Mesothelial cell of epicardium (in vitro differentiated cells): Measurements from ENCODE around the gene NFASC. TPM values are rescaled to one million over a fixed set of nuclear protein-coding genes. Genes with fewer than 3 reads are reported as not detected.

Experiments
- DNase-seq, 2 experiments: peaks; one replicate each; pipeline ENCODE4 v3.0.0; 2021; ENCODE audit warnings: low spot score in 2 of 2; ENCODE audit not compliant: unreplicated experiment in 2 of 2
- H3K27ac Mint-ChIP-seq: 2 replicates; pipeline ENCODE4 v1.8.0; 2021; ENCODE audit warnings: mixed read lengths
- H3K27me3 Mint-ChIP-seq: 2 replicates; pipeline ENCODE4 v1.8.0; 2021; ENCODE audit warnings: low read depth, mixed read lengths
- H3K36me3 Mint-ChIP-seq: 2 replicates; pipeline ENCODE4 v1.8.0; 2021; ENCODE audit warnings: mixed read lengths
- H3K4me1 Mint-ChIP-seq: 2 replicates; pipeline ENCODE4 v1.8.0; 2021; ENCODE audit warnings: mixed read lengths
- H3K4me3 Mint-ChIP-seq: 2 replicates; pipeline ENCODE4 v1.8.0; 2021; ENCODE audit warnings: mild to moderate bottlenecking, moderate library complexity, mixed read lengths
- H3K9me3 Mint-ChIP-seq: 2 replicates; pipeline ENCODE4 v1.8.0; 2021; ENCODE audit warnings: mixed read lengths
- CTCF ChIP-seq: fragments of 200-600 bp; sonication (generic); IDR thresholded peaks from one replicate; pipeline ENCODE4 v1.5.0; 2021; ENCODE audit warnings: antibody characterized with exemption; ENCODE audit not compliant: unreplicated experiment
- total RNA-seq: library from RNA; stranded (reverse); gene quantifications from 3 replicates; pipeline ENCODE4 v1.2.1, GENCODE V29; 2021

Gene NFASC
- total RNA-seq, 1 donor from 2014 or later: 0.72 TPM

GRCh38 chr1:205062895-205063294 is 192.2 kb downstream of the NFASC start:
- Mint-ChIP-seq H3K9me3 (no peaks in the 10 kb centered on the region), H3K27ac (no peak overlapping the region), H3K27me3 (peaks cover 1% of the 10 kb centered on the region), H3K4me3 (no peak overlapping the region), H3K36me3 (no peaks in the 10 kb centered on the region), H3K4me1 (peaks cover 4% of the 10 kb centered on the region)
- no peak for TF ChIP-seq CTCF
- no peak for DNase-seq

- Mint-ChIP-seq H3K27ac (no peak overlapping the region), H3K27me3 (no peaks in the 10 kb centered on the region), H3K4me3 (no peak overlapping the region), H3K9me3 (no peaks in the 10 kb centered on the region), H3K36me3 (no peaks in the 10 kb centered on the region), H3K4me1 (peaks cover 4% of the 10 kb centered on the region)
- DNase-seq: no peak
- TF ChIP-seq CTCF: no peak
These were observed 193.6 kb downstream of the NFASC start for GRCh38 chr1:205064301-205064700.

- Mint-ChIP-seq H3K9me3 (no peaks in the 10 kb centered on the region), H3K4me1 (peaks cover 4% of the 10 kb centered on the region), H3K36me3 (no peaks in the 10 kb centered on the region), H3K27ac (no peak overlapping the region), H3K27me3 (no peaks in the 10 kb centered on the region), H3K4me3 (no peak overlapping the region)
- no peak for TF ChIP-seq CTCF
- DNase-seq: no peak
These were observed 194.2 kb downstream of the NFASC start for GRCh38 chr1:205064741-205065316.

GRCh38 chr1:205065666-205066065 is 195.0 kb downstream of the NFASC start:
- Mint-ChIP-seq H3K4me1 (peaks cover 4% of the 10 kb centered on the region), H3K36me3 (no peaks in the 10 kb centered on the region), H3K27ac (no peak overlapping the region), H3K27me3 (no peaks in the 10 kb centered on the region), H3K4me3 (no peak overlapping the region), H3K9me3 (no peaks in the 10 kb centered on the region)
- DNase-seq: no peak
- TF ChIP-seq CTCF: no peak

GRCh38 chr1:205066141-205066818 is 195.6 kb downstream of the NFASC start:
- no peak for DNase-seq
- no peaks in the 10 kb centered on the region for H3K9me3 Mint-ChIP-seq
- no peak for TF ChIP-seq CTCF

More at GRCh38 chr1:205066141-205066818, 195.6 kb downstream of the NFASC start:
- H3K27me3 Mint-ChIP-seq: no peaks in the 10 kb centered on the region
- peaks cover 4% of the 10 kb centered on the region for H3K4me1 Mint-ChIP-seq
- H3K36me3 Mint-ChIP-seq: no peaks in the 10 kb centered on the region
- no peak overlapping the region for H3K27ac Mint-ChIP-seq
- H3K4me3 Mint-ChIP-seq: no peak overlapping the region
